Stimulated activated CD8-positive, alpha-beta memory T cell treated with anti-CD3 and anti-CD28 coated beads, Interleukin-12 subunit alpha, Interleukin-12 subunit beta, amount 100 ng/mL, for 24 hours (primary cell): ENCODE measurements around the gene SYT2.
"Not testable (repeated sequence)": the region's sequence is repeated elsewhere in the genome, so short reads cannot be mapped to it uniquely, and the experiment has no call there.

ENCODE experiments used
- DNase-seq: peaks from one replicate; pipeline ENCODE4 v3.0.0-alpha.2; 2020; ENCODE audit errors: extremely low read depth

Gene SYT2

GRCh38 chr1:202590975-202591411 lies 119.3 kb downstream of the SYT2 start:
- DNase-seq: no peak

GRCh38 chr1:202590126-202590525 lies 120.1 kb downstream of the SYT2 start:
- DNase-seq: no peak

GRCh38 chr1:202589190-202589930 lies 120.9 kb downstream of the SYT2 start:
- DNase-seq: no peak

GRCh38 chr1:202588503-202589189 lies 121.6 kb downstream of the SYT2 start:
- DNase-seq: no peak

- DNase-seq: no peak
These were observed 122.3 kb downstream of the SYT2 start for GRCh38 chr1:202587859-202588485.

- no peak for DNase-seq
These were observed 123.4 kb downstream of the SYT2 start for GRCh38 chr1:202586871-202587270.

GRCh38 chr1:202586018-202586821 lies 124.0 kb downstream of the SYT2 start:
- no peak for DNase-seq

GRCh38 chr1:202585590-202585933 lies 124.7 kb downstream of the SYT2 start:
- no peak for DNase-seq

GRCh38 chr1:202584707-202585589 lies 125.3 kb downstream of the SYT2 start:
- no peak for DNase-seq

GRCh38 chr1:202582350-202582749 lies 127.9 kb downstream of the SYT2 start:
- not testable (repeated sequence) for DNase-seq

- DNase-seq: no peak
These were observed 129.6 kb downstream of the SYT2 start for GRCh38 chr1:202580619-202581018.

GRCh38 chr1:202579806-202580205 lies 130.4 kb downstream of the SYT2 start:
- no peak for DNase-seq

- no peak for DNase-seq
These were observed 131.7 kb downstream of the SYT2 start for GRCh38 chr1:202578565-202578964.

- DNase-seq: no peak
These were observed 132.2 kb downstream of the SYT2 start for GRCh38 chr1:202578001-202578504.

GRCh38 chr1:202577381-202577780 lies 132.9 kb downstream of the SYT2 start:
- DNase-seq: no peak

- DNase-seq: no peak
These were observed 133.4 kb downstream of the SYT2 start for GRCh38 chr1:202576816-202577215.

- DNase-seq: no peak
These were observed 134.2 kb downstream of the SYT2 start for GRCh38 chr1:202575918-202576653.

GRCh38 chr1:202572867-202573266 lies 137.4 kb downstream of the SYT2 start:
- no peak for DNase-seq

- DNase-seq: no peak
These were observed 138.4 kb downstream of the SYT2 start for GRCh38 chr1:202571719-202572339.
